OCI-LY3 (cell line): ENCODE results near the gene CCM2L.

Experiments
- CTCF ChIP-seq: fragments of 200-600, 300-600 bp; sonication (generic); IDR thresholded peaks from 2 replicates; pipeline ENCODE4 v1.5.1; 2014; ENCODE audit warnings: antibody characterized with exemption, low read length, low read depth
- EZH2phosphoT487 ChIP-seq: fragments of 200-600 bp; shearing (Covaris generic); IDR thresholded peaks from 2 replicates; pipeline ENCODE4 v1.6.1; 2018; ENCODE audit warnings: antibody characterized with exemption, mixed run types, low read depth

DNA sequence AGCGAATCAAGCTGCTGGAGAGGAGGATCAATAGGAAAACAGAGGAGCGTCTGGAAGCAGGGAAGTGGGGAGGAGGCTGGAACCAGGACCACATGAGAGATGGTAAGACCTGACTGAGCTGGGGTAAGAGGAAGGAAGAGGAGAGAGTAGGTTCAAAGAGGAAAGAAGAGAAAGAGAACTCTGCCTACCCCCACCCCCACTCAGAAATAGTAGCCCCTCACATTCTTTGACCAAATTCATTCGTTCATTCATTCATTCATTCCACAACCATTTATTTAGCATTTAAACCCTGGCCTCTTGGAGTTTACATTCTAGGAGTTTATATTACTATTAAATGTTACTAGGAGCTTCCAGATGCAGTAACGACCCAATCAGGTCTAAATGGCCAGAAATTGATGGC lies 26.0 kb downstream of the CCM2L start:
- TF ChIP-seq CTCF (no peak), EZH2phosphoT487 (no peak)
